ENCODE measurements around the gene MYH11.
A peak's percentile ranks its signal among the peaks of the same experiment; 100 is the strongest.

Gene MYH11

DNA sequence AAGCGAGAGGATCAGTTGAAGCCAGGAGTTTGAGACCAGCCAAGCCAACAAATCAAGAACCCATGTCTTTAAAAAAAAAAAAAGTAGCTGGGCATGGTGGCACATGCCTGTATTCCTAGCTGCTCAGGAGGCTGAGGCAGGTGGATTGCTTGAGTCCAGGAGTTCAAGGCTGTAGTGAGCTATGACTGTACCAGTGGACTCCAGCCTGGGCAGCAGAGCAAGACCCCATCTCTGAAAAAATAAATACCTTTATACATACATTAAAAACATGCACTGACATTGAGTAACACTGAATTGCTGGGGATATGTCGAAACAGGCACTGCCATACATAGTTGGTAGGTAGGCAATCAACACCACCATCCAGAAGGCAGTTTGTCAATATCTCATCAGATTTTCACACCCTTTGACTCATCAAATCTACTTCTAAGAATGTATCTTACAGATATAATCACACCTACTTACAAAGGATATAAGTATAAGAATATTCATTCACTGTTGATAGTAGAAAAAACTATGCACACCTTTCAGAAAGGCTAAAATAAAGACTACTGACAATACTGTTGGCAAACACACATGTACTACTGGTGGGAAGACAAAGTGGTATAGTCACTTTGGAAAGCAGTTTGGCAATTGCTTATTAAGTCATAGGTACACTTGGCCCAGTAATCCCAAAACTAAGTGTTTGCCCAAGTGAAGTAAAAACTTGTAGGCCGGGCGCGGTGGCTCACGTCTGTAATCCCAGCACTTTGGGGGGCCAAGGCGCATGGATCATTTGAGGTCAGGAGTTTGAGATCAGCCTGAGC lies 37.9 kb upstream of the MYH11 start:
- Histone ChIP-seq H3K4me1 (no peaks in the 10 kb centered on the region), H3K4me3 (ENCODE audit: low read depth, low read length) (no peak overlapping the region), H2AFZ (no peak overlapping the region), H3K79me2 (no peaks in the 10 kb centered on the region), H3K36me3 (ENCODE audit: control insufficient read depth, insufficient read depth, low read length) (no peaks in the 10 kb centered on the region), H3K9ac (no peak overlapping the region), H3K27me3 (ENCODE audit: control insufficient read depth, insufficient read depth, low read length) (no peaks in the 10 kb centered on the region), H3K4me2 (ENCODE audit: low read length) (no peak overlapping the region), H3K9me3 (ENCODE audit: control insufficient read depth, low read length) (no peaks in the 10 kb centered on the region), H3K27ac (no peak overlapping the region)
- no peak for TF ChIP-seq CTCF (IDR thresholded peaks at IDR 0.05)

DNA sequence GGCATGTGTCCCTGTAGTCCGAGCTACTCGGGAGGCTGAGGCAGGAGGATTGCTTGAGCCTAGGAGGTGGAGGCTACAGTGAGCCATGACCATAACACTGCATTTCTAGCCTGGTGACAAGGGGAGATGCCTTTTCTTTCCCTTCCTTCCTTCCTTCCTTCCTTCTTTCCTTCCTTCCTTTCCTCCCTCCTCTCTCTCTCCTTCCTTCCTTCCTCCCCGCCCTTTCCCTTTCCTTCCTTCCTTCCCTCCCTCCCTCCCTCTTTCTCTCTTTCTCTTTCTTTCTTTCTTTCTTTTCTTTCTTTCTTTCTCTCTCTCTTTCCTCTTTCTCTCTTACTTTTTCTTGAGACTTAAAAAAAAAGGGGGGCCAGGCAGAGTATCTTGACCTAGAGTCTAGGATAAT lies 34.7 kb upstream of the MYH11 start:
- no peak for TF ChIP-seq CTCF (IDR thresholded peaks at IDR 0.05)
- Histone ChIP-seq H3K27ac (no peak overlapping the region), H2AFZ (no peak overlapping the region), H3K4me2 (ENCODE audit: low read length) (no peak overlapping the region), H3K4me3 (ENCODE audit: low read depth, low read length) (no peak overlapping the region), H3K27me3 (ENCODE audit: control insufficient read depth, insufficient read depth, low read length) (no peaks in the 10 kb centered on the region), H3K36me3 (ENCODE audit: control insufficient read depth, insufficient read depth, low read length) (no peaks in the 10 kb centered on the region), H3K9me3 (ENCODE audit: control insufficient read depth, low read length) (no peaks in the 10 kb centered on the region), H3K9ac (no peak overlapping the region), H3K79me2 (peaks cover 17% of the 10 kb centered on the region), H3K4me1 (peaks cover 7% of the 10 kb centered on the region)

GRCh38 chr16:15888072-15888976 lies 31.5 kb upstream of the MYH11 start, which contains the start of gene CEP20:
CEP20 (minus strand) TSS chr16:15888603; CDS start chr16:15888585, 18 bp downstream.
- Histone ChIP-seq H3K9me3 (ENCODE audit: control insufficient read depth, low read length) (no peaks in the 10 kb centered on the region), H3K9ac (peak within 1 kb of the TSS; percentile 97), H3K79me2 (peaks cover 30% of the 10 kb centered on the region), H2AFZ (peak within 1 kb of the TSS; percentile 99), H3K4me2 (ENCODE audit: low read length) (peak within 1 kb of the TSS; percentile 68), H3K27ac (peak within 1 kb of the TSS; percentile 83), H3K4me3 (ENCODE audit: low read depth, low read length) (peak within 1 kb of the TSS; percentile 78), H3K36me3 (ENCODE audit: control insufficient read depth, insufficient read depth, low read length) (no peaks in the 10 kb centered on the region), H3K4me1 (peaks cover 12% of the 10 kb centered on the region), H3K27me3 (ENCODE audit: control insufficient read depth, insufficient read depth, low read length) (no peaks in the 10 kb centered on the region)
- no peak for TF ChIP-seq CTCF (IDR thresholded peaks at IDR 0.05)

DNA sequence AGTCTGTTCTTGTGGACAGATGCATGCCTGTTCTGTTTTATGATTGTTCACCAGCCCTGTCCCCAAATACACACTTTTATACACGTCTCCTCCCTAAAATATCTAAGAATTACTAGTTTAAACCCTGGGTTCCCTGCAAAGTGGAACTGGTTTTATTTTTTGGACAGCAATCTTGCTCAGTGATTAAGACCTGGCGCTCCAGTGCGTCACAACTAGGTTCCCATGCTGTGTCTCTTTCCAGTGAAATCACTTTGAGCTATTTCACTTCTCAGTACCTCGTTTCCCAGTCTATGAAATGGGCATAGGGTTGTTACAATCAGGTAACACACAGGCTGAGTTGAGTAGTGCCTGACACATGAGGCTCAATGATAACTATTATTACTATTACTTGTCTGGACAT lies 30.5 kb upstream of the MYH11 start:
- TF ChIP-seq CTCF (IDR thresholded peaks at IDR 0.05): no peak
- no peak overlapping the region for H2AFZ ChIP-seq
- peaks cover 12% of the 10 kb centered on the region for H3K4me1 ChIP-seq
- H3K27me3 ChIP-seq (ENCODE audit: control insufficient read depth, insufficient read depth, low read length): no peaks in the 10 kb centered on the region
- no peaks in the 10 kb centered on the region for H3K9me3 ChIP-seq (ENCODE audit: control insufficient read depth, low read length)
- H3K4me2 ChIP-seq (ENCODE audit: low read length): peak overlapping the region; percentile 57
- no peak overlapping the region for H3K27ac ChIP-seq
- peaks cover 30% of the 10 kb centered on the region for H3K79me2 ChIP-seq
- H3K9ac ChIP-seq: no peak overlapping the region
- H3K4me3 ChIP-seq (ENCODE audit: low read depth, low read length): no peak overlapping the region
- no peaks in the 10 kb centered on the region for H3K36me3 ChIP-seq (ENCODE audit: control insufficient read depth, insufficient read depth, low read length)
